HEK293T (cell line): Measurements from ENCODE around the gene ATP6V0E2.

ENCODE experiments used
- ARNT ChIP-seq: fragments of 450-650 bp; IDR thresholded peaks from 2 replicates; pipeline ENCODE4 v1.6.1; 2017; ENCODE audit warnings: mild to moderate bottlenecking
- BHLHE40 ChIP-seq: fragments of 450-650 bp; IDR thresholded peaks from 2 replicates; pipeline ENCODE4 v1.6.1; 2016; ENCODE audit warnings: mild to moderate bottlenecking, moderate library complexity, borderline replicate concordance
- CTBP1 ChIP-seq: fragments of 450-650 bp; IDR thresholded peaks from 2 replicates; pipeline ENCODE4 v1.6.1; 2016; ENCODE audit warnings: borderline replicate concordance
- ELF4 ChIP-seq: fragments of 450-650 bp; IDR thresholded peaks from 2 replicates; pipeline ENCODE4 v1.6.1; 2017; ENCODE audit warnings: antibody characterized with exemption
- FOXA1 ChIP-seq: fragments of 450-650 bp; IDR thresholded peaks from 2 replicates; pipeline ENCODE4 v1.6.1; 2016; ENCODE audit warnings: mild to moderate bottlenecking
- FOXK2 ChIP-seq: fragments of 450-650 bp; IDR thresholded peaks from 2 replicates; pipeline ENCODE4 v1.6.1; 2016; ENCODE audit warnings: mild to moderate bottlenecking
- FOXM1 ChIP-seq: fragments of 450-650 bp; IDR thresholded peaks from 2 replicates; pipeline ENCODE4 v1.6.1; 2017; ENCODE audit warnings: mild to moderate bottlenecking, borderline replicate concordance
- HDGF ChIP-seq: fragments of 450-650 bp; IDR thresholded peaks from 2 replicates; pipeline ENCODE4 v1.6.1; 2017; ENCODE audit warnings: antibody characterized with exemption, borderline replicate concordance
- LEF1 ChIP-seq: fragments of 450-650 bp; IDR thresholded peaks from 2 replicates; pipeline ENCODE4 v1.6.1; 2017; ENCODE audit warnings: mild to moderate bottlenecking, borderline replicate concordance
- NFRKB ChIP-seq: fragments of 450-650 bp; IDR thresholded peaks from 2 replicates; pipeline ENCODE4 v1.6.1; 2016; ENCODE audit warnings: mild to moderate bottlenecking, moderate library complexity
- SP1 ChIP-seq: fragments of 450-650 bp; IDR thresholded peaks from 2 replicates; pipeline ENCODE4 v1.6.1; 2017
- SUZ12 ChIP-seq: fragments of 450-650 bp; IDR thresholded peaks from 2 replicates; pipeline ENCODE4 v1.6.1; 2016; ENCODE audit warnings: mild to moderate bottlenecking
- TF ChIP-seq, protein P1 (sequence below): fragments of 450-650 bp; IDR thresholded peaks from 2 replicates; pipeline ENCODE4 v1.6.1; 2016

DNA sequence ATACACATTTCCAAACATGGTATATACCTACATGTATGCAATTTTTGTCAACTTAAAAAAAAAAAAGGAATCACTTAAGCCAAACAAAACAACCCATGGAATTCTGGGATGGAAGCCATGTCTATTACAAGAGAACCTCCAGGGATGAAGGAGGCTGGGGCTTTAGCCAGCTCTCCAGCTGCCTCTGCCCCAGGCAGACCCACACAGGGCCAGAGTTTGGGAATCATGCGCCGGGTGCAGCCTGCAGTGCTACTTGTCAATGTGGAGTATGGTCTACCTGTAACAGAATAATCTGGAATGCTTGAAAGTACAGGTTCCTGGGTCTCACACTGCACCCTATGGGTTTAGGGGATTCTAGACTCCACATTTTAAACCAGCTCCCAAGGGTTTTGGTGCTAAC lies 10.8 kb downstream of the ATP6V0E2 start:
- TF ChIP-seq SUZ12 (no peak), BHLHE40 (no peak), SP1 (no peak), FOXM1 (no peak), ARNT (no peak), HDGF (no peak), NFRKB (no peak), ELF4 (no peak), CTBP1 (no peak), FOXA1 (no peak), LEF1 (no peak), FOXK2 (no peak)
- TF ChIP-seq, protein P1, sequence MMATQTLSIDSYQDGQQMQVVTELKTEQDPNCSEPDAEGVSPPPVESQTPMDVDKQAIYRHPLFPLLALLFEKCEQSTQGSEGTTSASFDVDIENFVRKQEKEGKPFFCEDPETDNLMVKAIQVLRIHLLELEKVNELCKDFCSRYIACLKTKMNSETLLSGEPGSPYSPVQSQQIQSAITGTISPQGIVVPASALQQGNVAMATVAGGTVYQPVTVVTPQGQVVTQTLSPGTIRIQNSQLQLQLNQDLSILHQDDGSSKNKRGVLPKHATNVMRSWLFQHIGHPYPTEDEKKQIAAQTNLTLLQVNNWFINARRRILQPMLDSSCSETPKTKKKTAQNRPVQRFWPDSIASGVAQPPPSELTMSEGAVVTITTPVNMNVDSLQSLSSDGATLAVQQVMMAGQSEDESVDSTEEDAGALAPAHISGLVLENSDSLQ = no peak
